Karpas-422 (cell line): ENCODE data around the gene NOL4L. TPM values are rescaled to one million over a fixed set of nuclear protein-coding genes. Genes with fewer than 3 reads are reported as not detected.

Experiments
- DNase-seq: peaks from one replicate; pipeline ENCODE4 v3.0.0-alpha.2; 2015
- H2AFZ ChIP-seq: fragments of 200-600 bp; sonication (generic); 2 replicates; pipeline ENCODE4 v1.6.1; 2014; ENCODE audit warnings: antibody characterized with exemption, low read length, mixed read lengths
- H3K27ac ChIP-seq: fragments of 200-600 bp; sonication (generic); 2 replicates; pipeline ENCODE4 v1.5.1; 2014; ENCODE audit warnings: mild to moderate bottlenecking, low read length, moderate library complexity
- H3K27me3 ChIP-seq: fragments of 200-600 bp; sonication (generic); 2 replicates; pipeline ENCODE4 v1.6.1; 2014; ENCODE audit warnings: low read length, mixed read lengths
- H3K36me3 ChIP-seq: fragments of 200-600 bp; sonication (generic); 2 replicates; pipeline ENCODE4 v1.6.1; 2014; ENCODE audit warnings: low read length, mixed read lengths; ENCODE audit not compliant: insufficient read depth
- H3K4me1 ChIP-seq: fragments of 200-600 bp; sonication (generic); 2 replicates; pipeline ENCODE4 v1.6.1; 2014; ENCODE audit warnings: mild to moderate bottlenecking, low read length, mixed read lengths
- H3K4me2 ChIP-seq: fragments of 200-600 bp; sonication (generic); 2 replicates; pipeline ENCODE4 v1.6.1; 2014; ENCODE audit warnings: low read length, low read depth, mild to moderate bottlenecking; ENCODE audit not compliant: poor library complexity, severe bottlenecking
- H3K4me3 ChIP-seq: fragments of 200-600 bp; sonication (generic); 2 replicates; pipeline ENCODE4 v1.5.1; 2014; ENCODE audit warnings: mild to moderate bottlenecking, antibody characterized with exemption, low read length, mixed read lengths
- H3K79me2 ChIP-seq: fragments of 200-600 bp; sonication (generic); 2 replicates; pipeline ENCODE4 v1.6.1; 2014; ENCODE audit warnings: mild to moderate bottlenecking, low read length, mixed read lengths
- H3K9ac ChIP-seq: fragments of 200-600 bp; sonication (generic); 2 replicates; pipeline ENCODE4 v1.6.0; 2014; ENCODE audit warnings: low read length
- H3K9me2 ChIP-seq: fragments of 200-600 bp; sonication (generic), shearing (Covaris generic); replicated peaks from 2 replicates; pipeline ENCODE4 v1.6.0; 2014; ENCODE audit warnings: mild to moderate bottlenecking, low read length, moderate library complexity; ENCODE audit not compliant: insufficient read depth
- H3K9me3 ChIP-seq: fragments of 300-700, 200-600 bp; sonication (generic); 2 replicates; pipeline ENCODE4 v1.6.1; 2014; ENCODE audit warnings: low read length, mixed read lengths
- H4K20me1 ChIP-seq: fragments of 200-600 bp; sonication (generic); 2 replicates; pipeline ENCODE4 v1.6.1; 2014; ENCODE audit warnings: mild to moderate bottlenecking, antibody characterized with exemption, low read length, low read depth; ENCODE audit not compliant: insufficient read depth
- total RNA-seq: library from RNA; depleted of rRNA; stranded (reverse); fragments of >200 nt; shearing (Covaris generic); gene quantifications from 2 replicates; pipeline ENCODE4 v1.2.3, GENCODE V29; 2014; ENCODE audit warnings: low replicate concordance

The NOL4L gene
- total RNA-seq, 1 experiment from 2014 or later = 1.5 TPM

DNA sequence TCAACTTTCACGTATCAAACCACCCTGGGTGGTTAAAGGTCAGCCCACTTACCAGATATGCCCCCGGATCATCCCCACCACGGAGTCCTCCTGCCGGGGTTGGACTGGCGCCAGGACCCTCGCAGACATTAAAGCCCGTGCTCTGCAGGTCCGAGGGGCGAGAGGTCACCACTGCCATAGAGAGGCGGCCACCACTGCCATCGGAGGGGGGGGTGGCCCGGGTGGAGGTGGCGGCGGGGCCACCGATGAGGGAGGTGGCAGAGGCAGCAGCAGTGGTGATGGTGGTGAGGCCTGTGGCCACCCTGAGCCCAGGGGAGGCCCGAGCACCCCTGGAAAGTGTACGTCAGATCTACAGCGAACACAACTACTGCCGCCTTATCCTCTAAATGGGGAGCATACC, 150.7 kb downstream of the NOL4L start:
- no peak overlapping the region for H3K9ac ChIP-seq
- H3K36me3 ChIP-seq = peaks cover 52% of the 10 kb centered on the region

GRCh38 chr20:32433311-32434021, 151.7 kb downstream of the NOL4L start:
- no peaks in the 10 kb centered on the region for H3K79me2 ChIP-seq
- H3K36me3 ChIP-seq = peaks cover 51% of the 10 kb centered on the region
- DNase-seq = no peak
- H4K20me1 ChIP-seq = no peaks in the 10 kb centered on the region
- no peaks in the 10 kb centered on the region for H3K27me3 ChIP-seq
- no peak overlapping the region for H2AFZ ChIP-seq
- no peak overlapping the region for H3K27ac ChIP-seq
- no peak overlapping the region for H3K4me3 ChIP-seq
- H3K9me2 ChIP-seq = no peaks in the 10 kb centered on the region
- no peak overlapping the region for H3K9ac ChIP-seq
- H3K4me2 ChIP-seq = no peak overlapping the region
- H3K9me3 ChIP-seq = no peaks in the 10 kb centered on the region
- H3K4me1 ChIP-seq = no peaks in the 10 kb centered on the region

More for the DNA sequence above, 150.7 kb downstream of the NOL4L start:
- no peak for DNase-seq
- Histone ChIP-seq H3K4me1 (no peaks in the 10 kb centered on the region), H3K4me3 (no peak overlapping the region), H2AFZ (no peak overlapping the region), H3K79me2 (no peaks in the 10 kb centered on the region), H3K9me3 (no peaks in the 10 kb centered on the region), H3K4me2 (no peak overlapping the region), H3K9me2 (no peaks in the 10 kb centered on the region), H3K27me3 (no peaks in the 10 kb centered on the region), H4K20me1 (no peaks in the 10 kb centered on the region), H3K27ac (no peak overlapping the region)

GRCh38 chr20:32432277-32432676, 152.9 kb downstream of the NOL4L start:
- H3K79me2 ChIP-seq = no peaks in the 10 kb centered on the region
- no peak overlapping the region for H3K4me2 ChIP-seq
- H3K27ac ChIP-seq = no peak overlapping the region

DNA sequence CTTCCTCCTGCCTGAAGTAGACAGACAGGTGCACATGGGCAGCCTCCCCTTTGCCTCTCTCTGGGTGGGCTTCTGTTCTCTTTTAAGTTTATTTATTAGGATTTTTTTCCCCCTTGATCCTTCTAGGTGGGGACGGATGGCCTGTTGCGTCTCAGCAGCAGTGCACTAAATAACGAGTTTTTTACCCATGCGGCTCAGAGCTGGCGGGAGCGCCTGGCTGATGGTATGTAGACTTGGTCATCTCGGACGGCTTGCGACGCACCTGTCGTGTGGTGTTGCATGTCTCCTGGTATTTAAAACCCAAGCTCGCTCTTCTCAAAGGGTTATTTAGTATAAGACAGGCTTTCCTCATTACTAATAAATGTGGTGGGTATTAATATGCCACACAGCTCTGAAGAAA, 153.7 kb downstream of the NOL4L start:
- H3K4me1 ChIP-seq = no peaks in the 10 kb centered on the region
- DNase-seq = no peak

More at GRCh38 chr20:32432277-32432676, 152.9 kb downstream of the NOL4L start:
- Histone ChIP-seq H3K4me1 (no peaks in the 10 kb centered on the region), H3K4me3 (no peak overlapping the region), H3K9me3 (no peaks in the 10 kb centered on the region), H3K9me2 (no peaks in the 10 kb centered on the region), H2AFZ (no peak overlapping the region), H3K9ac (no peak overlapping the region), H3K36me3 (peaks cover 47% of the 10 kb centered on the region), H3K27me3 (no peaks in the 10 kb centered on the region), H4K20me1 (no peaks in the 10 kb centered on the region)
- DNase-seq = no peak

DNA sequence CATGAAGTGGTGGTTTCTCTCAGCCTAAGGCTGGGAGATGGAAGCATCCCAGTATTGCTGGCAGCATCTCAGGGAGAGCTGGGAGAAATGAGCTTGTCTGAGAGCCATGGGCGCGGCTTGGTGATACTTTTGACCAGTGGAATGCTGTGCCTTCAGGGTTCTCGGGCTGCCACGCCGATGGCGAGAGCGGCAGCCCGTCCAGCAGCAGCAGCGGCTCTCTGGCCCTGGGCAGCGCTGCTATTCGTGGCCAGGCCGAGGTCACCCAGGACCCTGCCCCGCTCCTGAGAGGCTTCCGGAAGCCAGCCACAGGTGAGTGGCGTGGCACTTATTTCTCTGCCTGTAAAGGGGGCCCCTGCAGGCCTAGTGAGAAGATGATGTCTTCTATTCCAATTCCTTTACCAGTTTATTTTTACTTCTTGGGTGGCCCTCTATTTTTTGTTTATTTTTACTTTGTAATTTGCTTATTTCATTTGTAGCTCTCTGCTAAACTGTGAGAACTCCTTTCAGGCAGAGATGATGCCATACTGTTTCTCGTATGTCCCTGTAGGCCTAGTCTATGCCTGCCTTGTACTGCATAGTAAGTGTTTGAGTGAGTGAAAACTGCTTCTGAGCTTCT, 155.3 kb downstream of the NOL4L start:
- Histone ChIP-seq H3K9ac (no peak overlapping the region), H3K36me3 (peaks cover 45% of the 10 kb centered on the region; the same call in 1 of the 2 replicates)

More for the DNA sequence above, 153.7 kb downstream of the NOL4L start:
- Histone ChIP-seq H3K27me3 (no peaks in the 10 kb centered on the region), H3K9me3 (no peaks in the 10 kb centered on the region), H3K9ac (no peak overlapping the region), H3K9me2 (no peaks in the 10 kb centered on the region), H3K79me2 (no peaks in the 10 kb centered on the region), H3K36me3 (peaks cover 47% of the 10 kb centered on the region), H2AFZ (no peak overlapping the region), H3K4me2 (no peak overlapping the region), H3K4me3 (no peak overlapping the region), H4K20me1 (no peaks in the 10 kb centered on the region), H3K27ac (no peak overlapping the region)

GRCh38 chr20:32429343-32429742, 155.8 kb downstream of the NOL4L start:
- Histone ChIP-seq H3K27ac (no peak overlapping the region), H3K4me2 (no peak overlapping the region), H3K4me1 (no peaks in the 10 kb centered on the region), H3K9me2 (no peaks in the 10 kb centered on the region), H2AFZ (no peak overlapping the region), H3K4me3 (no peak overlapping the region), H3K27me3 (no peaks in the 10 kb centered on the region), H3K79me2 (peaks cover 19% of the 10 kb centered on the region), H3K9me3 (no peaks in the 10 kb centered on the region), H3K36me3 (peaks cover 42% of the 10 kb centered on the region; the same call in 1 of the 2 replicates), H4K20me1 (no peaks in the 10 kb centered on the region), H3K9ac (no peak overlapping the region)
- DNase-seq = no peak

More for the DNA sequence above, 155.3 kb downstream of the NOL4L start:
- H3K9me2 ChIP-seq = no peaks in the 10 kb centered on the region
- no peaks in the 10 kb centered on the region for H4K20me1 ChIP-seq
- H3K27me3 ChIP-seq = no peaks in the 10 kb centered on the region
- no peak overlapping the region for H2AFZ ChIP-seq
- no peaks in the 10 kb centered on the region for H3K4me1 ChIP-seq
- no peak overlapping the region for H3K4me2 ChIP-seq
- no peaks in the 10 kb centered on the region for H3K9me3 ChIP-seq
- H3K79me2 ChIP-seq = peaks cover 14% of the 10 kb centered on the region
- H3K27ac ChIP-seq = no peak overlapping the region
- no peak for DNase-seq
- no peak overlapping the region for H3K4me3 ChIP-seq

DNA sequence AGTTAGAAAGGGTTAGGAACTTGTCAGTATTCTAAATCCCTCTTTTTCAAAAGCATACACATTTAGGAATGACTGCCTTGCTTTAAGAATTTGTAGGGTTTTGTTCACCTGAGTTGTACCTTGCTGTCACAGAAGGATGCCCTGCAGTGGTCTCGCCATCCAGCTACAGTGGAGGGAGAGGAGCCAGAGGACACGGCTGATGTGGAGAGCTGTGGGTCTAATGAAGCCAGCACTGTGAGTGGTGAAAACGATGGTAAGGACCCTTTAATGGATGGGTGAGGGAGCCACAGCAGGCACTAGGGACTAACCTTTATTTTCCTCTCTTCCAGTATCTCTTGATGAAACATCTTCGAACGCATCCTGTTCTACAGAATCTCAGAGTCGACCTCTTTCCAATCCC, 157.1 kb downstream of the NOL4L start:
- Histone ChIP-seq H2AFZ (no peak overlapping the region), H3K9me2 (no peaks in the 10 kb centered on the region), H3K27me3 (no peaks in the 10 kb centered on the region), H3K9me3 (no peaks in the 10 kb centered on the region), H3K27ac (no peak overlapping the region), H3K4me3 (no peak overlapping the region), H3K36me3 (peaks cover 29% of the 10 kb centered on the region), H3K4me1 (no peaks in the 10 kb centered on the region), H3K9ac (no peak overlapping the region), H3K79me2 (peaks cover 31% of the 10 kb centered on the region), H3K4me2 (no peak overlapping the region), H4K20me1 (no peaks in the 10 kb centered on the region)
- no peak for DNase-seq

DNA sequence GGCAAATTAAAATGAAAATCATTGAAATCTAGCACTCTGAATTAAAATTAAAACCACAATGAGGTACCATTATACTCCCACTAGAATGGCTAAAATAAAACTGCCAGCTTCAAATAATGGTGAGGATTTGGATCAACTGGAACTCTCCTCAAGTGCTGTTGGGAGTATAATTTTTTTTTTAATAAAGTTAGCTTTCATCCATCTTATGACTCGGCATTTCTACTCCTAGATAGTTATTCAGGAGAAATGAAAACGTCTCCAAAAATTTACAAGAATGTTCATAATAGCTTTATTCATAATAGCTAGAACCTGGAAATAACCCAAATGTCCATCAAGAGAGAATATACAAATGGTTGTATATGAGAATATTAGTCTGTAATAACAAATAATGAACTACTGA, 163.8 kb downstream of the NOL4L start:
- Histone ChIP-seq H3K4me3 (no peak overlapping the region), H3K27me3 (no peaks in the 10 kb centered on the region), H2AFZ (no peak overlapping the region), H3K9me3 (no peaks in the 10 kb centered on the region), H3K27ac (no peak overlapping the region), H3K36me3 (peaks cover 7% of the 10 kb centered on the region; the same call in 1 of the 2 replicates), H3K4me1 (peaks cover 19% of the 10 kb centered on the region), H3K4me2 (peak overlapping the region; percentile 5), H3K79me2 (peaks cover 87% of the 10 kb centered on the region), H3K9me2 (no peaks in the 10 kb centered on the region), H4K20me1 (no peaks in the 10 kb centered on the region), H3K9ac (no peak overlapping the region)
- DNase-seq = no peak
